Neural progenitor cell (in vitro differentiated cells): Measurements from ENCODE around the gene SP6.

Experiments used
- EZH2phosphoT487 ChIP-seq: fragments of 200-600 bp; sonication (generic); IDR thresholded peaks from 2 replicates; pipeline ENCODE4 v1.6.1; 2017; ENCODE audit warnings: antibody characterized with exemption
- TF ChIP-seq, protein P1 (sequence below): fragments of 200-600 bp; sonication (generic); IDR thresholded peaks from 2 replicates; pipeline ENCODE4 v1.5.1; 2017; ENCODE audit warnings: antibody characterized with exemption, mild to moderate bottlenecking

DNA sequence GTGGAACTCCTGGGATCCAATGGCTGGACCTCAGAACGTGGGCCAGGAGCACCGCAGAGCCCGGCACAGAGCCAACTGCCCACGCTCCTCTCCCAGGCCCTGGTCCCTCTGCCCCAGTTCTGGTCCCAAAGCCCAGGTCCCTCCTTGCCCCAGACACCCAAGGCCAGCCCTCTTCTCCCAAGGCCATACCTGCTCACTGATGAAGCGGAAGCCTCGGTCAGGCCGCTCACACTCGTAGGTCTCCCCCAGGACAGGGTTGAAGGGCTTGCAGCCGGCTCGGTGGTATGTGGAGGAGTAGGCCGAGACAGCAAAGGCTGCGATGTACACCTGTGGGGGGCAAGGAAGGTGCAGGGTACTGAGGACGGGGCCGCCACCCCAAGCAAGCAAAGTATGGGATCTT lies 37.9 kb downstream of the SP6 start:
- TF ChIP-seq, protein P1, sequence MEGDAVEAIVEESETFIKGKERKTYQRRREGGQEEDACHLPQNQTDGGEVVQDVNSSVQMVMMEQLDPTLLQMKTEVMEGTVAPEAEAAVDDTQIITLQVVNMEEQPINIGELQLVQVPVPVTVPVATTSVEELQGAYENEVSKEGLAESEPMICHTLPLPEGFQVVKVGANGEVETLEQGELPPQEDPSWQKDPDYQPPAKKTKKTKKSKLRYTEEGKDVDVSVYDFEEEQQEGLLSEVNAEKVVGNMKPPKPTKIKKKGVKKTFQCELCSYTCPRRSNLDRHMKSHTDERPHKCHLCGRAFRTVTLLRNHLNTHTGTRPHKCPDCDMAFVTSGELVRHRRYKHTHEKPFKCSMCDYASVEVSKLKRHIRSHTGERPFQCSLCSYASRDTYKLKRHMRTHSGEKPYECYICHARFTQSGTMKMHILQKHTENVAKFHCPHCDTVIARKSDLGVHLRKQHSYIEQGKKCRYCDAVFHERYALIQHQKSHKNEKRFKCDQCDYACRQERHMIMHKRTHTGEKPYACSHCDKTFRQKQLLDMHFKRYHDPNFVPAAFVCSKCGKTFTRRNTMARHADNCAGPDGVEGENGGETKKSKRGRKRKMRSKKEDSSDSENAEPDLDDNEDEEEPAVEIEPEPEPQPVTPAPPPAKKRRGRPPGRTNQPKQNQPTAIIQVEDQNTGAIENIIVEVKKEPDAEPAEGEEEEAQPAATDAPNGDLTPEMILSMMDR = no peak
- no peak for TF ChIP-seq EZH2phosphoT487
